Measurements from ENCODE around the gene NPSR1.
"Not testable (repeated sequence)": the region's sequence is repeated elsewhere in the genome, so short reads cannot be mapped to it uniquely, and the experiment has no call there.

NPSR1 gene, protein sequence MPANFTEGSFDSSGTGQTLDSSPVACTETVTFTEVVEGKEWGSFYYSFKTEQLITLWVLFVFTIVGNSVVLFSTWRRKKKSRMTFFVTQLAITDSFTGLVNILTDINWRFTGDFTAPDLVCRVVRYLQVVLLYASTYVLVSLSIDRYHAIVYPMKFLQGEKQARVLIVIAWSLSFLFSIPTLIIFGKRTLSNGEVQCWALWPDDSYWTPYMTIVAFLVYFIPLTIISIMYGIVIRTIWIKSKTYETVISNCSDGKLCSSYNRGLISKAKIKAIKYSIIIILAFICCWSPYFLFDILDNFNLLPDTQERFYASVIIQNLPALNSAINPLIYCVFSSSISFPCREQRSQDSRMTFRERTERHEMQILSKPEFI

DNA sequence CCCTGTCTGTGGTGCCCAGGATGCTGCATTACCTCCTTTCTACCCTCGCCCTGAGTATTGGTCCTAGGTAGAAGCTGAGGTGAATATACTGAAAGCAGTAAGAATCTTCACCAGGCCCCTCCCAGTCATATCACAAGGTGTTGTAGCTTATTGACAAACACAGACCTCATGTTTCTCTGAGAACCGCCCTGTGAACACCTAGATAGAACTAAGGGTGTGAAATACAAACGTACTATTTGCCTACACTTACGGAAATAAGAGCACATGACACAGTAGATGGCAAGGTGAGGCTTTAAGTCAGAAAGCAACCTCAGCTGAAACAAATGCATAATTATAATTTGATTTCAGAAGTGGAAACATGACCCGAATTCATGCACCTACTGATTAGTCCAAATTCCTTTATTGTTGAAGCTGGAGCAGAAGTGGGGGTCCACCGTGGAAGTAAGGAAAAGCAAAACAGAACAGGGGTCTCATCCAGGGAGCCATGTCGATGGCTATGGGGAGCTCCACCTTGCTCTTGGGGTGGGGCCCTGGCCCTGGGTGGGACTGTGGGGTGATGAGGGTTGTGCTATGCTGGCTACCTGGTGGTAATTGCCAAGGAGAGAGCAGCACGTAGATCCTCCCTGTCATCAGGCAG is at the start of gene NPSR1:
Gene NPSR1, plus strand, starts transcription at position 587 of the 637 bp plus-strand sequence. CDS start 195 bp downstream, outside the sequence.
- DNase-seq: no peak

DNA sequence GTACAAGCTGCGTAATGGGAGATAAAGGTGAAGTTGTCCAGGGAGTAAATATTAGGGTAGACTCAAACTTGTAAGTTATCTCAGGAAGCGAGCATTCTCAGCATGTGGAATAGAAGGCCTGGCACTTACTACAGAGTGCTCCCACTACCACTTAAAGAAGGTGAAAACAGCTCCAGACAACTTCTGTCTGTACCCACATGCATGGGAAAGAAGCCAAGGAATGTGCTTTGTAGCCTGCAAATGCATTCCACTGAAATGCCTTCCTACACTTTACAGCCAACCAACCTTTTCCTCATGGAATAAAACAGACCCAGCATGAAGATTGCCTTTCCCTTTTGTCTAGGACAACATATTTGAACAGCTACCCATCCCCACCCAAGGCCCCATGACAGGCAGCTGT is 45.4 kb upstream of the NPSR1 start:
- DNase-seq: no peak

DNA sequence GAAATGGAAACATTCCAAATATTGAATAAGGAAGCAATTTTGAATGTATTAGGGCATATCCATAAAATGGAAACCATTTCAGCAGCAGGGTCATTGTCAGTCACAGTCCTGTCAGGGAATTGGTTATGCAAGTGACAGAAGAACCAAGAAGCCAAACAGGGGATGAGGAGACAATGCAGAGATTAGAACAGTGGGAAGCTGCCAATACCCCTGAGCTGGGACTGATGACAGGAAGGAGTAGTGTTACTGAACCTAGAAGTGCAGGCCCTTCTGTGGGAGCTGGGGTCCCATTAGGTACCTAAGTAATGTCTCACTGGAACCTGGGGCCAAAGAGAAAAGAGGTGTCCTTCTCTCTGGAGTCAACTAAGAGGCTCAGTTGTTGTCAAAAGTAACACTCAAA is 37.6 kb upstream of the NPSR1 start:
- DNase-seq: no peak

DNA sequence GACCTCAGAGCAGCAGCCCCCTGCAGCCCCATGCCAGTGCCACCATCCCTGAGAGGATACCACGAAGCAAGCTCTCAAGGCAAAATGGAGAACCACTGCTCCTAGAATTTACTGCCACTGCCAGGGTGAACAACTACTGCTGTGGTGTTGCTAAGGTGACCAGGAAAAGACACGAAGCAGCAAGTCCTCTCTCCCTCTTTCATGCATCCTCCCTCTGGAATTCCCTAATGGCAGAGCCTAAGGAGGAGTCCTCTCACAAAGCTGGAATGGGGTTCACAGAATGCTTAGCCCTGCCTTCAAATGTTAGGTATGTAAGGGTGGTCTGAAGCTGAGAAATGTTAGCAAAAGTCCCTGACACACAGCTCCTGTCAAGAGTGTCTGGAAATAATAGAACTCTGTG is 35.8 kb upstream of the NPSR1 start:
- DNase-seq: no peak

DNA sequence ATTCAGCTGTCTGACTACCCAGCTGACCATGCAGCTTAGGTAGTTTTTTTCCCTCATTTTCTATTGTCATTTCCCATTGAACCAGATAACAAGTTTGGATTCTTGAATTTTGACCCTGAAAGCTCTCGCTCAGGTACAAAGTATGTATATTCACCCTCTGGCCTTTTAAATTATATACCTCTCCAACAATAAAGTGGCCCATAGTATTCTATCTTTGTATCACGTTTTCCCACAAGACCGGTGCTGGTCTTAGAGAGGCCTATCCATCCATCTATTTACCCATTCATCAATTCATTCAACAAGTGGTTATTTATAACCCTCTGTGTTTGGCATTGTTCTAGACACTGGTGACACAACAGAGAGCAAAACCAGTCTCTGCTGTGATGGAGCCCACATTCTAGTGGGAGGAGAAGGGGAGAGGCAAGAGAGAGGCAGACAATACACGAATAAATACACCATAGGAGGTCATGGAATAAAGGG is 35.2 kb upstream of the NPSR1 start:
- no peak for DNase-seq

DNA sequence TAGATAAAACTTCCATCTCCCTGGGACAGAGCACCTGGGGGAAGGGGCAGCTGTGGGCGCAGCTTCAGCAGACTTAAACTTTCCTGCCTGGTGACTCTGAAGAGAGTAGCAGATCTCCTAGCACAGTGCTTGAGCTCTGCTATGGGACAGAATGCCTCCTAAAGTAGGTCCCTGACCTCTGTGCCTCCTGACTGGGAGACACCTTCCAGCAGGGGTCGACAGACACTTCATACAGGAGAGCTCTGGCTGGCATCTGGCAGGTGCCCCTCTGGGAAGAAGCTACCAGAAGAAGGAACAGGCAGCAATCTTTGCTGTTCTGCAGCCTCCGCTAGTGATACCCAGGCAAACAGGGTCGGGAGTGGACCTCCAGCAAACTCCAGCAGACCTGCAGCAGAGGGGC is 29.4 kb upstream of the NPSR1 start:
- not testable (repeated sequence) for DNase-seq

DNA sequence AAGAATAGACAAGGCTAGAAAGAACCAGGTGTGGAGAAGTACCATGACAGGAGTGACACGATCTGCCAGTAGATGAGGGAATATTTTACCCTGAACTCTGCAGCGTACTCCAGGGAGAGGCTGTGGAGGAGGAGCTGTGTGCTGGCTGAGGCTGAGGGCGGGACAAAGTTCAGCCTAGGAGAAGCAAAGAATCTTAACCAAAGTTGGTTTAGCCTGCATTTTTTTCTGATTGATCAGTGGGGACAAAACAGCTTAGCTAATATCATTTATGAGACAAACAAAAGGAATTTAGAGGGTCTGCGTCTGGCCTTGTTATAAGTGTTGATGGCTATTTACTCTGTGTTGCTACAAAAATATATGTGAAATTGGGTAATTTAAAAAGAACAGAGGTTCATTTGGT is 5.2 kb upstream of the NPSR1 start:
- no peak for DNase-seq

DNA sequence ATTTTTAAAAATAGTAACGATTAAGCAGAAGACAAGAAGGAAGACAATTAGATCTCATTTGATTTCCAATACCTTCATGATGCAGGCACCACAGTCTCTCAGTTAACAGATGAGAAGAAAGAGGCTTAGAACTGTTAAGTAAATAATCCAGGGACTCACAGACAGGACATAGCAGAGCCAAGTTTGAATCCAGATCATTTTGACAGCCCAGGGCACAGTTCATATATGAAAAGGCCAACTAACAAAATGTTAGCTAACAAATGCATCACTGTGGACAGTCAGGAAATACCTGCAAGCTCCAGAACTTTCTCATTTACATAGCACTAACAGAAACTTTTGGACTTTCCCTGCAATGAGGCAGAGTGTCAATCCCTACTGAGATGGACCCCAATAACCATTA is 4.2 kb upstream of the NPSR1 start:
- DNase-seq: no peak

DNA sequence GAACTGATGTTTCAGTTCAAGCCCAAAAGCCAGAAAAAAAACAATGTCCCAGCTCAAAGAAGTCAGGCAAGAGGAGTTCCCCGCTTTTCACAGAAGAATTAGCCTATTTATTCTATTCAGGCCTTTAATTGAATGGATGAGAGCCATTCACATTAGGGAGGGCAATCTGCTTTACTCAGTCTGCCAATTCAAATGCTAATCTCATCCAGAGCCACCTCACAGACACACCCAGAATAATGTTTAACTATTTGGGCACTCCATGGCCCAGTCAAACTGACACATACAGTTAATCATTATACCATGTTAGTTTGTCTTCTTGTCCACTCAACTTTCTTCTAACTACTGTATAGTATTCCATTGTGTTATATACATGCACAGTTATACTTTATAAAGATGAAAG is 2.6 kb upstream of the NPSR1 start:
- no peak for DNase-seq

DNA sequence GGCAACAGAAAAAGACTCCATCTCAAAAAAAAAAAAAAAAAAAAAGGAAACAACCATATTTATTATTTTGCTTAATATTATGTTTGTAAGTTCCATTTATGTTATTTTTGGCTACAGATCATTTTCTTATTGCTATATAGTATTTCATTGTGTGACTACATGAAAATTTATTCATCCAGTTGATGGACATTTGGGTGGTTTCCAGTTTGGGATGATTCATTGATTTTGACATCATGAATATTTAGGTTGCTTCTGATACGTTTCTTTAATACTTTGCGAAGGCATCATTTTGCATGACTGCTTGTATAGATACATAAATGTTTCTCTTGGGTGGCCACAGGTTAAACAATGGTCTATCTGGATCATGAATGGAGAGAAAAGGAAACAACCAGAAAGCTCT is 2.0 kb upstream of the NPSR1 start:
- DNase-seq: no peak

DNA sequence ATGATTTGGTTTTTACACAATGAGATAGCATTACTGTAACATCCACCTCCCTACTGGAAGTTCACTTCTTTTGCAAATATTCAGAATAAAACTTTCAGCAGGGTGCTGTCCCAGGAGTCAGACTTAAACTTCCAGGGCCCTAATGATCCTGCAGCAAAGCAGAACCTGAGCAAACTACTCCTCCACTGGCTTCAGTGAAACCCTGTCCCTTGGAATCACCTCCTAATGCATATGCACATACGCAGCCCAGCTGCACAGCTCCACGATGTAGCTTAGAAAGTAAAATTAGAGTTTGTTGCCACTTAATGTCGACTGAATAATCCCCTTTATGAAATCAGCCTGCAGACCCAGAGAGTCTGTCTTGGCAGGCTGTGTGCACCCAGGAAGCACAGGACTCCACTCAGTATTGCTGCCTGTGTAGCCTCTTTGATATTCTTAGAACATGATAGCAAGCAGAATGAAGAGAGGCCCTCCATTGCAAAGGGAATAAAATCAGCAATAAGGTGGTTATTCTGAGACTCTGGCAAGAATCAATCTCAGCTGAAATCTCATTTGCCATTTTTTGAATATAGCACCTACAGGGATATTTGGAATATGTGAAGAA is 1.6 kb downstream of the NPSR1 start:
- DNase-seq: no peak

DNA sequence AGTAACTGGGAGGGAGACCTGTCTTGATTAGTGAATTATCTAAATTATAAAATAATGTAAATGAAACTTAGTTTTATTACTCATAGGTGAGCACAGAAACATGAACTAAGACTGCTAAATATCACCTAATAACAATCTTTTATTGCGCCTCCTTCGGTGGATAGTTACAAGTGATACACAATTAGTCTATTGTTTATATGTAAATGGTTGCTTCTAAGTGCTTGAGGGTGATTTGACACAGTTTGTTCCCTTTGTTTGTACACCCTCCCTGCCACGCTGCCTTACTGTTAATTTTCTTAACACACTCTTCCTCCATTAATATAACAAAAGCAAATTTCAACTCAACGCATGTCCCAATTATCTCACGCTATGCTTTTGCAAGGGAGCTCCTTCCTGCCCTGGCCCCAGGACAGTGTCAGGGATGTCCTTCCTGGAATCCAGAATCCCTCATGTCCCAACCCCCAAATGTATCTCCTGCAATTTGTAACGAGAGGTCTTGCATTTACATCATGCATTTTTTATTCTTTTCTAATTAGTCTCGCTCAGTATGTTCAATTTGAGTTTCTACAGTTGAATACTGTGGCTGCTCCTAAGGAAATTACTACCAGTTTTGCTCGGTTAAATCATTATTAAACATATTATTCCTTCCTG is 4.2 kb downstream of the NPSR1 start:
- no peak for DNase-seq

DNA sequence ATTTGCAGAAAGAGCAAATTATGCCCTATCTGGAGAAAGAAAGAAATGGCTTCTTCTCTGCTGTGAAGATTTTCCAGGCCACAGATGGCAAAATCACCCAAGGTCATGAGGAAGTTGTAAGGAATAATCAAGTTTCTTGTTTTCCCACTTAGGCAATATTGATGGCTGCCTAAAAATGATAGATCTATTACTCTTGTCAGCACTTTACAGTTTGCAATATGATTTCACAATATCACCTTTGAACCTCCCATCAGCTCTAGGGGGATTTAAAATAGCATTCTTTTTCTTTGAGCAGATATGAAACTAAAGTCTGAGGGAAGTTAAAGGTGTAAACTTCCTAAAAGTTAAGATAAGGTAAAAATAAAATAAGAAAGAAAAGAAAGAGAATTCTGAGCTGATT is 6.7 kb downstream of the NPSR1 start:
- DNase-seq: no peak

DNA sequence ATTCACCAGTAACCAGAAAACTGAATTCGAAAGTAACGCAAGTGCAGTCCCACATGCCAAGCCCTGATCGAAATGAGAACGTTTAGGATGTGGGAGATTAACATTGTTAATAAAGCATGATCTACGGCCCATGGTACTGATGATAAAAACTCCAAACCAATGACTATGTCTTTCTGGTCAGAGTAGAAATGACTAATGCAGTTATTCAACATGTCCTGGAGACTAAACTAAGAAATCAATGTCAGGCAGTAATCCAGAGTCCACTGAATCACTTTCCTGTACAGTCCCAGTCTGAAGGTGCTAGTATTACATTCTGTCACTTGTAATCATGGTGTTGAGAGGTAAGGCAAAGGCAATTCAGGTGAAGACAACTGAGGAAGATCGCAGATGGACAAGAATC is 14.4 kb downstream of the NPSR1 start:
- DNase-seq: no peak

DNA sequence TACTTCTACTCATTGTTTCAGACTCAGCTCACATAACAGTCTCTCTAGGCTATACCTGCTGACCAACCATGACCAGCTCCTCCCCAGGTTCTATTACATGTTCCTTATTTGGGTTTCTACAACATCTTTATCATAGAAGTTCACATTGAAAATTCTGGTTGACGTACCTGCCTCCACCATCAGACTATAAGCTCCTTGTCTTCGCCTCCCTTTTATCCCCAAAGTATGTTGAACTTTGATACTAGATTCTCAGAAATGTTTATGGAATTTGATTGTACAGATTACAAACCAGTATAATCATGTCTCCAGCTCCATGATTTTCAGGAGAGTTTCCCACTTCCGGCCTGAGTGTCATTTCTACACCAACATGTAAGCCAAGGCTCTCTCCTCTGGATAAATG is 15.0 kb downstream of the NPSR1 start:
- no peak for DNase-seq

DNA sequence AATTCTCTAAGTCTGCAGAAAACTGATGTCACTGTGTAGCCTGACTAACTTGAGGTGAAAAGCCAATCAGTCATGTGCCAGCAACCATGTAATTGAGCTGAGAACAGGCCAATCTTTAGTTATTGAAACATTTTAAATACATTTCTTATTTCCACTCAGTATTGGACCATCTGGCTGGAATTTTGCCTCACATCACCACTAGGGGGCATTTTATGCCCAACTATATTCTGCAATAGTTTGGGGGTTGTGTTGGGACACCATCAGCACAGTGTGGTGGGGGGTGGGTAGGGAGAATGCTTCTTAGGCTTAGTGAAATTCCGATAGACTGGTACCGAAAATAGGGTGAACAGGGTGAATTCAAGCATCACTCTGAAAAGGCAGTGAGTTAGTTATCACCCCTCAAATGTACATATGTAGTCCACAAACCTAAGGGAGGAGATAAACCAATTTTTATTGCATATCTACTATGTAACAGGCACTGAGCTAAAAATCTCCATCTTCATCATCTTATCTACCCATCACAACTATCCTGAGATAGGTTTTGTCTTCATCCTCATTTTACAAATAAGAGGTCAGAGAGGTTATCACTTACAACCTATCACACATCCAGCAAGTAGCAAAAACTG is 17.8 kb downstream of the NPSR1 start:
- peak; percentile 30 for DNase-seq

DNA sequence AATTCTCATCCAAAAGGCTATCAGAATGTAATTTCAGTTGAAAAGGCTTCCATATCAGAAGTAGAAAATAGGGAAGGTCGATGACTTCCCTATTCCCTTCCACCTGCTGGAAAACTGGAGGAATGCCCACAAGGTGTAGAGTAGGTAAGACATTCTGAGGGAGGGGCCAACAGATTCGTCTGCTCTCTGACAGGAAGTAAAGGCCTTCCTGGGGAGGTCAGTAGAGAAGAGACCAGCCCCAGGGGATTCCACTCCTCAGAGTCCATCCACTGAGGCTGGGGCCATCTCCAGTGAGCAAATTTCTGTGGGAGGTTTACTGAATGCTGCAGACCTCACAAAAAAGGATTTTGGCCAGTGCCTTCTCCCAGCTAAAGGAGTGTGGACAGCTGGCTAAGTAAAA is 19.5 kb downstream of the NPSR1 start:
- DNase-seq: no peak

DNA sequence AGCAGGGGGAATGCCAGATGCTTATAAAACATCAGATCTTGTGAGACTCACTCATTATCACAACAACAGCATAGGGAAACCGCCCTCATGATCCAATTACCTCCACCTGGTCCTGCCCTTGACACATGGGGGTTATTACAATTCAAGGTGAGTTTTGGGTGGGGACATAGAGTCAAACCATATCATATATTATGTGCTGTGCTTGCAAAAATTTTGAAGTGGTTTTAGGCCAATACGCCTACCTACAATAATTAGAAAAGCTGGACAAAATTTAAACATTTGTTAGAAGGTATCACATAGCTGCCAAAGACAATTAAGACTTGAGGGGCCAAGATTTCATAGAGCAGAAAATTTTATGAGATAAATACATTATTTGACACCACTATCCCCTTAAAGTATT is 29.5 kb downstream of the NPSR1 start:
- no peak for DNase-seq

DNA sequence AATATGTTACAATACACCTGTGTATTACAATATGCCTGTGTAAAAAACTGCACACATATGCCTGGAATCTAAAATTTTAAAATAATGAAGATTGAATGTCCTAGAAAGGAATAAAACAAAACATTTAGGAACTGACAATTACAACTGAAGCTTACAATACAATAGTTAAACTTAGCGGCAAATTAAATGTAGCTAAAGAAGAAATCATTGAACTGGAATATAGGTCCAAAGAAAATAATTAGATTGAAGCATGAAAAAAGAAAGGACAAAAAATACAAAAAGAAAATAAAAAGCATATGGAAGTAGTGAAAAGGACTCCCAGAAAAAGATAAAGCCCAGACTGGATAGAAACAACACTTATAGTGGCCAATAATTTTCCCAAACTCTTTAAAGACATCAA is 38.4 kb downstream of the NPSR1 start:
- DNase-seq: no peak

DNA sequence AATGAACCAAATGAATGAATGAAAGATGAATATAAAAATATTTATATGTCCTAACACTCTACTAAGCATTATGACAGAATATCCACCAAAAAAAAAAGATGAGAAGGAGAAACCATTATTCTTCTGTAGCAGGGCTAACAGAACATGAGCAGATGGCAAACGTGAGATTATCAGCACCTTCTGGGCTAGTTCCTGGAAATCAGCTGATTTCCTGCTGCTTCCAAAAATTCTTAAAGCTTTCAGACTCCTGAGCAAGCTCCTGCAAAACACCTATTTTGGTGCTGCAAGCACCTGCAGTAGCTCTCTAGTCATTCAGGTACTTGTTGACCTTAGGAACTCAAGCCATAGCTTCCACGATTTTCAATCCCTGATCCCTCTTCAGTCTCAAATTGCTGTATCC is 51.8 kb downstream of the NPSR1 start:
- no peak for DNase-seq

DNA sequence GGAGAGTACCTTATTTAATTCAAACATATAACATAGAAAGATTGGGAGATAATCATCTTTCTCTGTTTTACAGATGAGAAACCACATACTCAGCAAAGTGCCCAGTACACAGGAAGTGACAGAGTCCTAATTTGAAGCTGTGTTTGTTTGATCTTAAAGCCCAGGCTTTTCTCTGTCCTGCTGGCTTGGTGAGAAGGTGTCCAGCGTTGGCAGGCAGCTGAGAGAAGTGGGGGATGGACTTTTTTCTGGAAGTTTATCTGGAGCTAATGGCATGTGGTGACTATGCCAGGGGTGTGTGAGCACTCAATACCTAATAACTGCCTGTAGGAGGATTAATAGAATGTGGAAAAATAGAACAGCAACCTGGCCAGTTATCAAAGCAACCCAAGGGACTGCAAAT is 60.8 kb downstream of the NPSR1 start:
- no peak for DNase-seq

DNA sequence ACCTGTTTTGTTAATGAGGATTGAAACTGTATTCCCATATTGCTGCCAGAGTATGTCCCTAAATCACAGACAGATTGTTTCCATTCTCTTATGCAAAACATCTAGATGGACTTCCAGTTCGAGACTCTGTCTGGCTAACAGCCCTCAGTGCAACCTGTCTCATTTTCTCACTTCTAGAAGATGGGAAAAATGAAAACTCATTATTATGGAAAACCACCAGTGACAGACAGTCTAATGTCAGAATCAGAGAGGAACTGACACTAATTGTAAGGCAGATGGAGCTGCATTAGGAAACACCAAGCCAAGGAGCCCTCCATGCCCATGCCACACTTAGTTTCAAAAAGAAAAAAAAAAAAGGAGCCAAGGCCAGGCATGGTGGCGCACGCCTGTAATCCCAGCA is 61.6 kb downstream of the NPSR1 start:
- DNase-seq: no peak

DNA sequence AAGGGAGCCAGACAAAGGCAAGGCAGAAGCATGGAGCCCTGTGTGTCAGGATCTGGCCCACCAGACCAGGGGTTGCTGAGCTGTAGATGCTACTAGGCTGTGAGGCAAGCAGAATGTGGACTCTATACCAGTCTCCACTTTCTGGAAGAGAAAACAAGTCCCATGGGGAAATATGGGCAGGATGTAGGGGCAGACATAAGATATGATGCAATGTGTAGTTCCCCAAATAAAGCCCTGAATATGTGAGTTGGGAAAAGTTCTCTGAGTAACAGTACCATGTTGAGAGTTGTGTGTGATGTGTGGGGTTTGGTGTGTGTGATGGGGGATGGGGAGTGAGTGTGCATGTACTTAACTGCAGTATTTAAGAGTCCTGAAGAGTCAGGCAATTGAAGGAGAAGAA is 62.3 kb downstream of the NPSR1 start:
- no peak for DNase-seq
